Karpas-422 (cell line): ENCODE measurements around the gene MACROD2. TPM values are rescaled to one million over a fixed set of nuclear protein-coding genes. Genes with fewer than 3 reads are reported as not detected.

ENCODE experiments used
- DNase-seq: peaks from one replicate; pipeline ENCODE4 v3.0.0-alpha.2; 2015
- H2AFZ ChIP-seq: fragments of 200-600 bp; sonication (generic); 2 replicates; pipeline ENCODE4 v1.6.1; 2014; ENCODE audit warnings: antibody characterized with exemption, low read length, mixed read lengths
- H3K27ac ChIP-seq: fragments of 200-600 bp; sonication (generic); 2 replicates; pipeline ENCODE4 v1.5.1; 2014; ENCODE audit warnings: mild to moderate bottlenecking, low read length, moderate library complexity
- H3K27me3 ChIP-seq: fragments of 200-600 bp; sonication (generic); 2 replicates; pipeline ENCODE4 v1.6.1; 2014; ENCODE audit warnings: low read length, mixed read lengths
- H3K36me3 ChIP-seq: fragments of 200-600 bp; sonication (generic); 2 replicates; pipeline ENCODE4 v1.6.1; 2014; ENCODE audit warnings: low read length, mixed read lengths; ENCODE audit not compliant: insufficient read depth
- H3K4me1 ChIP-seq: fragments of 200-600 bp; sonication (generic); 2 replicates; pipeline ENCODE4 v1.6.1; 2014; ENCODE audit warnings: mild to moderate bottlenecking, low read length, mixed read lengths
- H3K4me2 ChIP-seq: fragments of 200-600 bp; sonication (generic); 2 replicates; pipeline ENCODE4 v1.6.1; 2014; ENCODE audit warnings: low read length, low read depth, mild to moderate bottlenecking; ENCODE audit not compliant: poor library complexity, severe bottlenecking
- H3K4me3 ChIP-seq: fragments of 200-600 bp; sonication (generic); 2 replicates; pipeline ENCODE4 v1.5.1; 2014; ENCODE audit warnings: mild to moderate bottlenecking, antibody characterized with exemption, low read length, mixed read lengths
- H3K79me2 ChIP-seq: fragments of 200-600 bp; sonication (generic); 2 replicates; pipeline ENCODE4 v1.6.1; 2014; ENCODE audit warnings: mild to moderate bottlenecking, low read length, mixed read lengths
- H3K9ac ChIP-seq: fragments of 200-600 bp; sonication (generic); 2 replicates; pipeline ENCODE4 v1.6.0; 2014; ENCODE audit warnings: low read length
- H3K9me2 ChIP-seq: fragments of 200-600 bp; sonication (generic), shearing (Covaris generic); replicated peaks from 2 replicates; pipeline ENCODE4 v1.6.0; 2014; ENCODE audit warnings: mild to moderate bottlenecking, low read length, moderate library complexity; ENCODE audit not compliant: insufficient read depth
- H3K9me3 ChIP-seq: fragments of 300-700, 200-600 bp; sonication (generic); 2 replicates; pipeline ENCODE4 v1.6.1; 2014; ENCODE audit warnings: low read length, mixed read lengths
- H4K20me1 ChIP-seq: fragments of 200-600 bp; sonication (generic); 2 replicates; pipeline ENCODE4 v1.6.1; 2014; ENCODE audit warnings: mild to moderate bottlenecking, antibody characterized with exemption, low read length, low read depth; ENCODE audit not compliant: insufficient read depth
- total RNA-seq: library from RNA; depleted of rRNA; stranded (reverse); fragments of >200 nt; shearing (Covaris generic); gene quantifications from 2 replicates; pipeline ENCODE4 v1.2.3, GENCODE V29; 2014; ENCODE audit warnings: low replicate concordance

The MACROD2 gene
- total RNA-seq, 1 experiment from 2014 or later, result 0.15 TPM

- no peaks in the 10 kb centered on the region for H4K20me1 ChIP-seq
- H3K4me2 ChIP-seq, result no peak overlapping the region
- no peaks in the 10 kb centered on the region for H3K79me2 ChIP-seq
- no peak overlapping the region for H3K9ac ChIP-seq
- no peaks in the 10 kb centered on the region for H3K27me3 ChIP-seq
- H2AFZ ChIP-seq, result no peak overlapping the region
- no peaks in the 10 kb centered on the region for H3K9me3 ChIP-seq
- no peaks in the 10 kb centered on the region for H3K9me2 ChIP-seq
- H3K4me3 ChIP-seq, result no peak overlapping the region
- H3K36me3 ChIP-seq, result no peaks in the 10 kb centered on the region
- no peaks in the 10 kb centered on the region for H3K4me1 ChIP-seq
- H3K27ac ChIP-seq, result no peak overlapping the region
- no peak for DNase-seq
These were observed 805.5 kb downstream of the MACROD2 start for GRCh38 chr20:14800707-14801425.

- Histone ChIP-seq H3K27me3 (no peaks in the 10 kb centered on the region), H3K4me2 (no peak overlapping the region), H3K79me2 (no peaks in the 10 kb centered on the region), H3K4me3 (no peak overlapping the region), H3K9me2 (no peaks in the 10 kb centered on the region), H3K9ac (no peak overlapping the region), H3K27ac (no peak overlapping the region), H3K4me1 (no peaks in the 10 kb centered on the region), H3K36me3 (no peaks in the 10 kb centered on the region), H2AFZ (no peak overlapping the region), H4K20me1 (no peaks in the 10 kb centered on the region), H3K9me3 (no peaks in the 10 kb centered on the region)
- no peak for DNase-seq
These were observed 806.4 kb downstream of the MACROD2 start for GRCh38 chr20:14801591-14802325.

DNA sequence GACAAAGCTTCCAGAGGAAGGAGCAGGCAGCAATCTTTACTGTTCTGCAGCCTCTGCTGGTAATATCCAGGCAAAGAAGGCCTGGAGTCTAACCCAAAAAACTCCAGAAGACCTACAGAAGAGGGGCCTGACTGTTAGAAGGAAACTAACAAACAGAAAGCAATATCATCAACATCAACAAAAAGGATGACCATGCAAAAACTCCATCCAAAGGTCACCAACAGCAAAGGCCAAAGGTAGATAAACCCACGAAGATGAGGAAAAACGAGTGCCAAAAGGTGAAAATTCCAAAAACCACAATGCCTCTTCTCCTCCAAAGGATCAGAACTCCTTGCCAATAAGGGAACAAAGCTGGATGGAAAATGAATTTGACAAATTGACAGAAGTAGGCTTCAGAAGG is 811.9 kb downstream of the MACROD2 start:
- Histone ChIP-seq H2AFZ (no peak overlapping the region), H3K27me3 (no peaks in the 10 kb centered on the region), H3K4me1 (no peaks in the 10 kb centered on the region), H3K4me2 (no peak overlapping the region), H4K20me1 (no peaks in the 10 kb centered on the region), H3K27ac (no peak overlapping the region), H3K4me3 (no peak overlapping the region), H3K36me3 (no peaks in the 10 kb centered on the region), H3K9me2 (no peaks in the 10 kb centered on the region), H3K9me3 (no peaks in the 10 kb centered on the region), H3K79me2 (no peaks in the 10 kb centered on the region), H3K9ac (no peak overlapping the region)
- DNase-seq, result no peak

GRCh38 chr20:14815340-14815739 is 820.0 kb downstream of the MACROD2 start:
- no peak overlapping the region for H3K9ac ChIP-seq
- H3K27ac ChIP-seq, result no peak overlapping the region
- no peaks in the 10 kb centered on the region for H3K27me3 ChIP-seq
- no peak overlapping the region for H3K4me2 ChIP-seq
- H2AFZ ChIP-seq, result no peak overlapping the region
- H4K20me1 ChIP-seq, result no peaks in the 10 kb centered on the region
- peaks cover 8% of the 10 kb centered on the region for H3K9me3 ChIP-seq
- H3K4me1 ChIP-seq, result no peaks in the 10 kb centered on the region
- no peak for DNase-seq
- H3K4me3 ChIP-seq, result no peak overlapping the region
- H3K79me2 ChIP-seq, result no peaks in the 10 kb centered on the region
- no peaks in the 10 kb centered on the region for H3K9me2 ChIP-seq
- H3K36me3 ChIP-seq, result no peaks in the 10 kb centered on the region

DNA sequence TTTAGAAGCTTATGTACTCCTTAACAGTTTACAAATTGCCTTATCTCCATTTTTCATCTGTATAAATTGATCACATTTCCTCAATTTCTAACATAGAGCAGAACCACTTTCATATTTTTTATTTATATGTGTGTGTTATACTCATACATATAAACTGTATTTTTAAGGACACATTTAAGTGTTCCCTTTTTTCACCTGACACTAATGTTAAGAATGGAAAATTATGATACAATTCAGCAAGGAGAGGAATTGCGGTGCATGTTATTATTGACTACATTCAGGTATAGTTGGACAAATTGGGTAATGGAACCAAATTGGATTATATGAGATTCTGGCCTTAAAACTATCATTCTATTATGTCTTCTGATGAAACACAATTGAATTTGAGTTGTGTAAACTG is 821.2 kb downstream of the MACROD2 start:
- Histone ChIP-seq H2AFZ (no peak overlapping the region), H3K9ac (no peak overlapping the region), H3K27ac (no peak overlapping the region), H3K4me1 (no peaks in the 10 kb centered on the region), H3K9me3 (peaks cover 8% of the 10 kb centered on the region), H3K36me3 (no peaks in the 10 kb centered on the region), H3K4me2 (no peak overlapping the region), H3K27me3 (no peaks in the 10 kb centered on the region), H3K9me2 (no peaks in the 10 kb centered on the region), H3K79me2 (no peaks in the 10 kb centered on the region), H3K4me3 (no peak overlapping the region), H4K20me1 (no peaks in the 10 kb centered on the region)
- DNase-seq, result no peak

DNA sequence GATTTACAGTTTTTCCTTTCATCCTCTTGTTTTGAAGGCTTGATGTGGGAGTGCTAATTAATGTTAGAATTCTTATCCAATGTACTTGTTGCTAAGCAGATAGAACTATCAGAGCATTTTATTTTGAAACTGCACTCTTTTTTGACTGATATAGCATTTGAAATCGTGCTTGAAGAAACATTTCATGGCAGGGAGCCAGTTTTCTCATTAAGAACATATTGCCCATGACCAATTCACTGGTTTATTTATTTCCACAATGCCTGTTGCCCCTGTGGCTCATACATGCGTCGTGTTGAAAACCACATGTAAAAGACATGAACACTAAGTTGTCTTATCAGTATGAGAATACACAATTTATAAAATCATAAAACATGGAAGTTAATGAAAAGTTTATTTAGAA is 821.8 kb downstream of the MACROD2 start:
- H3K9me3 ChIP-seq, result peaks cover 9% of the 10 kb centered on the region
- H3K27ac ChIP-seq, result no peak overlapping the region
- no peak overlapping the region for H3K9ac ChIP-seq
- no peaks in the 10 kb centered on the region for H3K27me3 ChIP-seq
- no peak for DNase-seq
- H3K4me3 ChIP-seq, result no peak overlapping the region
- H4K20me1 ChIP-seq, result no peaks in the 10 kb centered on the region
- H3K36me3 ChIP-seq, result no peaks in the 10 kb centered on the region
- H2AFZ ChIP-seq, result no peak overlapping the region
- no peaks in the 10 kb centered on the region for H3K9me2 ChIP-seq
- no peak overlapping the region for H3K4me2 ChIP-seq
- H3K4me1 ChIP-seq, result no peaks in the 10 kb centered on the region
- H3K79me2 ChIP-seq, result no peaks in the 10 kb centered on the region

DNA sequence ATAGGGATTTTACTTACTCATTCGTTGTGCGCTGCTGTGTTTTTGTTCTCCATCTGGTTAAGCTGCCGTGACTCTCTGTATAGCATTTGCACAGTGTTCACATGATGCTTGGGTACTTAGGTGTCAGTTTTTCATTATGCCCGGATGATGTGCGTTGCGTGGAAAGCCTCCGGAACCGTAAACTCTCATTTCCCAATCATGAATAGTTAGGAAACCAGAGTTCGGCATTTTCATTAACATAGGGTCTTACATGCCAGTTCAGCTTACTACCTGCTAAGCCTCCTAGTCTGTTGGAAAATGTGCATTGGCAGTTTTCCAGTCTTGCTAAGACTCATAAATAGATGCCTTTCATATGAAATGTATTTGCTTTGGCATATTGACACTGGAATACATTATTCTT is 825.5 kb downstream of the MACROD2 start:
- Histone ChIP-seq H3K4me2 (no peak overlapping the region), H3K4me1 (no peaks in the 10 kb centered on the region), H3K36me3 (no peaks in the 10 kb centered on the region), H3K27me3 (no peaks in the 10 kb centered on the region), H3K9ac (no peak overlapping the region), H3K4me3 (no peak overlapping the region), H4K20me1 (no peaks in the 10 kb centered on the region), H3K79me2 (no peaks in the 10 kb centered on the region), H3K9me3 (peaks cover 8% of the 10 kb centered on the region; the same call in 1 of the 2 replicates), H3K27ac (no peak overlapping the region), H2AFZ (no peak overlapping the region), H3K9me2 (no peaks in the 10 kb centered on the region)
- DNase-seq, result no peak

- Histone ChIP-seq H3K9me2 (no peaks in the 10 kb centered on the region), H2AFZ (no peak overlapping the region), H3K27me3 (no peaks in the 10 kb centered on the region), H4K20me1 (no peaks in the 10 kb centered on the region), H3K79me2 (no peaks in the 10 kb centered on the region), H3K9ac (no peak overlapping the region), H3K9me3 (peaks cover 8% of the 10 kb centered on the region; the same call in 1 of the 2 replicates), H3K4me2 (no peak overlapping the region), H3K4me3 (no peak overlapping the region), H3K27ac (no peak overlapping the region), H3K36me3 (no peaks in the 10 kb centered on the region), H3K4me1 (no peaks in the 10 kb centered on the region)
- DNase-seq, result no peak
These were observed 825.9 kb downstream of the MACROD2 start for GRCh38 chr20:14821251-14821650.
